Measurements from ENCODE around the gene SPESP1.
"Not testable (repeated sequence)": the region's sequence is repeated elsewhere in the genome, so short reads cannot be mapped to it uniquely, and the experiment has no call there.

SPESP1 gene

DNA sequence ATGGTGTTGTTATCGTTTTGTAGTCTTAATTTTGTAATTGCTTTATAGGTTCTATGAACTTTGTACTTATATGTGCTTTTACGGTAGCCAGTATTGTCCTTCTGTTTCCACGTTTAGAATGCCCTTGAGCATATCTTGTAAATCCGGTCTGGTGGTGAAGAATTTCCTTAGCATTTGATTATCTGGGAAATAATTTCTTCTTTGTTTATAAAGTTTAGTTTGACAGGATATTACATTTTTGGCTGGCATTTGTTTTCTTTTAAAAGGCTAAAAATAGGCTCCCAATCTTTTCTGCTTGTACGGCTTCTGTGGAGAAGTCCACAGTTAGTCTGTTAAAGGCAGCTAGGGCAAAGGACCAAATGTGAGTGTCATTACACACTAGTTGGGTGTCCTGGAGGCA, 36.7 kb downstream of the SPESP1 start:
- no peak for DNase-seq

DNA sequence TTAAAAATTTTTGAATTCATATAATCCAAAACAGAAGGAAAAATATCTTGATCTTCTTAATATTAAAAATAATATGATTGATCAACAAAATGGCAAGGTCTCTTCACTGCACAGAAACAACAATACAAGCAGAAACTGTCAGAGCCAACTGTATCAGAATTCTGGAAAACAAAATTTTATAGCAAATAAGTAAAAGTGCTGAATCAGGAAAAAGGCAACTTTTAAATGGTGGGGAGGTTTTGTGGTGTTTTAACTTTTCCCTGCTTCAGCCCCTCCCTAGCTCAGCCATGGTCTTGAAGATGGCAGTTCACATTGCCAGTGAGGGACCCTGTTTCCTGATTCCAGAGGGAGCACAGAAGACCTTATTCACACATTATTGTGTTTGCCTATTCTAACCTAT, 37.6 kb downstream of the SPESP1 start:
- no peak for DNase-seq

DNA sequence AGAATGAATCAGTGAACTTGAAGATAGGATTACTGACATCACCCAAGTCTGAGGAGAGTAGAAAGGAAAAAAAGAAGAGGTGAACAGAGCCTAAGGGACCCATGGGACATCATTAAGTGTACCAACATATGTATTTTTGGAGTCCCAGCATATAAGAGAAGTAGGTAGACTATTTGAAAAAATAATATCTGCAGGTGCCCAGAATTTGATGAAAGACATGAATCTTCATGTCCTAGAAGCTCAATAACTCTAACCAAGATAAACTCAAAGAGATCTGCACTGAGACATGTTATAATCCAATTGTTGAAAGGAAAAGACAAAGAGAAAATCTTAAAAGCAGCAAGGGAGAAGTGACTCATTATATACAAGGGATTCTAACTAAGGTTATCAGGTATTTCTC, 39.0 kb downstream of the SPESP1 start:
- no peak for DNase-seq

DNA sequence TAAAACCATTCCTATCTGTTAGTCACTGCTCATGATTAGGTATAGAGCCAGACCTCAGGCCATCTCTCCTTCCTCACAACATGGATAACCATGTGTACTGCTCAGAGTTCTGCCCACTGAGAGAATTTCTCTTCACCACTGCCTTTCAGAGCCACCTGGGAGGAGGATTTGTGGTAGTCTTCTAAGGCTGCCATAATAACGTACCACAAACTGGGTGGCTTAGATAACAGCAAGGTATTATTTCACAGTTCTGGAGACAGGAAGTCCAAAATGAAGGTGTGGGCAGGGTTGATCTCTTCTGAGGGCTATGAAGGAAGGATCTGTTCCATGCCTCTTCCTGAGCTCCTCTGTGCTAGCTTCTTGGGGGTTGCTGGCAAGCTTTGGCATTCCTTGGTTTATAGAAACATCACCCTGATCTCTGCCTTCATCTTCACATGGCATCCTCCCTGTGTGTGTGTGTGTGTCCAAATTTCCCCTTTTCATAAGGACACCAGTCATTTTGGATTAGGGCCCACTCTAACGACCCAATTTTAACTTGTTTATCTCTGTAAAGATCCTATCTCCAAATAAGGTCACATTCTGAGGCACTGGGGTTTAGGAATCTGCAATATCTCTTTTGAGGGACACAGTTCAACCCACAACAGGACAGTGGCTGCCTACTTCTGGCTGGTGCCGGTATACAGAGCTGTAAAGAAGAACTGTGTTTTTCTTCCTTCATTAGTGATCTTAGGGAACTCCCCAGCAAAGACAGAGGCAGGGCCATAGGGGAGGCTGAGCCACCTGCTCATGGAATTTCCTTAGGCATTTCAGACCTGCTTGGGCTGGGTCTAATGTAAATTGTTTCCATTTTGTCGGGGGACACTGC, 42.1 kb downstream of the SPESP1 start:
- DNase-seq: no peak

DNA sequence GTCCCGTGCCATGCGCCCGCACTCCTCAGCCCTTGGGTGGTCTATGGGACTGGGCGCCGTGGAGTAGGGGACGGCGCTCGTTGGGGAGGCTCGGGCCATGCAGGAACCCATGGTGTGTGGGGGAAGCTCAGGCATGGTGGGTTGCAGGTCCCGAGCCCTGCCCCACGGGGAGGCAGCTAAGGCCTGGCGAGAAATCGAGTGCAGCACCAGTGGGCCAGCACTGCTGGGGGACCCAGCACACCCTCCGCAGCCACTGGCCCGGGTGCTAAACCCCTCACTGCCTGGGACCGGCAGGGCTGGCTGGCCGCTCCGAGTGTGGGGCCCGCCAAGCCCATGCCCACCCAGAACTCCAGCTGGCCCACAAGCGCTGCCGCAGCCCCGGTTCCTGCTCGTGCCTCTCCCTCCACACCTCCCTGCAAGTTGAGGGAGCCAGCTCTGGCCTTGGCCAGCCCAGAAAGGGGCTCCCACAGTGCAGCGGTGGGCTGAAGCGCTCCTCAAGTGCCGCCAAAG, 45.4 kb downstream of the SPESP1 start:
- not testable (repeated sequence) for DNase-seq

DNA sequence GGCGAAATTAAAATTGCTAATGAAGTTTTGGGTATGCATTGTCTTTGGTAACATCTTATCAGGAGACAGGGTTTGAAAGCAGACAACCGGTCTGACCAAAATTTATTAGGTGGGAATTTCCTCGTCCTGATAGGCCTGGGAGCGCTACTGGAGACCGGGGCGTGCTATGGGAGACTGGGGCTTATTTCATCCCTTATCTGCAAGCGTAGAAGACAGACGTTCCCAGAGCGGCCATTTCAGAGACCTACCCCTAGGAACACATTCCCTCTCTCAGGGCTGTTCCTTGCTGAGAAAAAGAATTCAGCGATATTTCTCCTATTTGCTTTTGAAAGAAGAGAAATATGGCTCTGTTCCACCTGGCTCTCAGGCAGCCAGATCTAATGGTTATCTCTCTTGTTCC, 47.1 kb downstream of the SPESP1 start:
- DNase-seq: not testable (repeated sequence)

DNA sequence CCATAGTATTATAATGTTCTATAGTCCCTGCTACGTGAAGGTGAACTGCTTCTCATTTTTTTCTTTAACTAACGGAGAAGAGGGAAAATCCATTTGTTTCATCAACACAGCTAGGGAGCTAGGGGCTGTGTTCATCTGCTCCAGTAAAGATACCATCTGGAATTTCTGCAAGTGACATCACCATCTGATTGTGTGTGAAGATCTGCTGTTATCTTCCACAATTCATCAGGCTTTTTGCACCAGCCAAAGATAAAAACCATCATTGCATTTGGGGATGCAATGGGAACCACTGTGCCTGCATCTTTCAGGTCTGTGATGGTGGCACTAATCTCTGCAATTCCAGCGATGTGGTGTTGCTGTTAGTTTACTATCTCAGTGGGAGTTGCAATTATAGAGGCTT, 48.7 kb downstream of the SPESP1 start:
- no peak for DNase-seq

DNA sequence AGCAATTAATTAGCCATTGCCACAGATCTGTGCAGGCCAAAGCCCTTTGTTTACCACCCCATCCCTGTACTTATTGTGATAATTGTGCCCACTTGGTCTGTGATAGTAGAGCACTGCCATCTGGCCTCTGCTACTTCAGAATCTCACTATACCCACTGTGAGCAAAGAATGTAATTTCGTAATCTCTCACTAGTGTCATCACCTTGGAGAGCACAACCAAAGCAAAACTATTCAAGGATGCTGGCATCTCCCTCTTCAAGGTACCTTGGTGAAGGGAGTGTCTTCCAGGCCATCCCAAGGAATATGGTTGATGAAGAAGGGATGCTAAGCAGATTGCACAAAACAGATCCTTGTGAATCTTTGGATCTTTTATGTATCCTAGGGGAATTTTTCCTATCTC, 49.5 kb downstream of the SPESP1 start:
- no peak for DNase-seq

DNA sequence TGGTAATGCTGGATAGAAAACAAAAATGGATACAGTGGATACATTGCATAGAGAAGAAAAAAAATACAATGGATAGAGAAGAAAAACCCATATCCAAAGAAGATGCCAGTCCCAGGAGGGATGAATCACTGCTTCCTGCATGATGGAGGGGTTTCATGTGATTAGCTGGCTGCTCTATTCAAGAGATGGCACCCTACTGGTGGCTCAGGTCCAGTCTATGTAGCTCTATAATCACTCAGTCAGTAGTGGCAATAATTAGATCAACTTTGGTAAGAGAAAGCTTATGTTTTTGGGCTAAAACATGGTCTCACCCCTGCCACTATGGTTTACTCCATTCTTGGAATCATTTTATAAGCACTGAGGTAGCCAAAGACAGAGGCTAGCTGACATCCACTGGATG, 50.5 kb downstream of the SPESP1 start:
- DNase-seq: no peak

DNA sequence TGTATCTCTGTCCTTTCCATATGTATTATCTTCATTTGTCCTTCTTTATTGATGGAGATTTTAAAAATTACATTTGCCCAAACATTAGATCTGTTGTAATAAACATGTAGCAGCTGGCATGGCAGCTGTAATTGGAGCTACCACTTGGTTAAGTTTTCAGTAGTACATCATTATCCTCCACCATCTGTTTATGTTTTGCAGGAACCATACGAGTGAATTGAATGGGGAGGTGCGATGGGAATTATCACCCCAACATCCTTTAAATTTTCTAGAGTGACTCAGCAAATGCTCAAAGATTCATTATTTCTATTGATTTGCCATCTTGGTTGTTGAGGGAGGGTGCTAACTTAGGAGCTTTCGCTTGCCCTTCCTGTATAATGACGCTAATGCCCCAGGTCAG, 51.6 kb downstream of the SPESP1 start:
- no peak for DNase-seq

DNA sequence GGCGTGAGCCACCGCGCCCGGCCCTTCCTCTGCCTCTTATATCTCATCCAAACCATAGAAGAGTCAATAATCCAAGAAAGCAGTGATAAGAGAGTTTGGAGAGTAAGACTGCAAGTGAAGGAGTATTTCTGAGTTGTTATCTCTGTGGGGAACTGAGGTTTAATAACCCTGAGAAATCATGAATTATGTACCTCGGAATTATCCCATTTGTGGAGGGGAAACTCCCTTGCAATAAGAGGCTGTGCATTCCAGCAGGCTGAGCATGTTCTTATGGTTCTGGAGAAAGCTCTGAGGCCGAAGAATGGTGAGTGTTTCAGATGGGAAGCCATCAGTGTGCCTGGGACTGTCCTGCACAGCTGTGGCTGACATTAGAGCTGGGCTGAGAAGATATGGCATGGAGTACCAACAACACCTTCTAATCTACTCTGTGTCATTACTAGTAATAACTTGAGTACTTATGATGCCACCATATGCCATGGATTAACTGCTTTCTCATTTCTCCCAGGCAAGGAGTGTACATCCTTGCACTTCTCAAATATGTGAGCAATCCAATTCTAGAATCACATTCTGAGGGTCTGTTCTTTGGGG, 52.7 kb downstream of the SPESP1 start:
- no peak for DNase-seq

DNA sequence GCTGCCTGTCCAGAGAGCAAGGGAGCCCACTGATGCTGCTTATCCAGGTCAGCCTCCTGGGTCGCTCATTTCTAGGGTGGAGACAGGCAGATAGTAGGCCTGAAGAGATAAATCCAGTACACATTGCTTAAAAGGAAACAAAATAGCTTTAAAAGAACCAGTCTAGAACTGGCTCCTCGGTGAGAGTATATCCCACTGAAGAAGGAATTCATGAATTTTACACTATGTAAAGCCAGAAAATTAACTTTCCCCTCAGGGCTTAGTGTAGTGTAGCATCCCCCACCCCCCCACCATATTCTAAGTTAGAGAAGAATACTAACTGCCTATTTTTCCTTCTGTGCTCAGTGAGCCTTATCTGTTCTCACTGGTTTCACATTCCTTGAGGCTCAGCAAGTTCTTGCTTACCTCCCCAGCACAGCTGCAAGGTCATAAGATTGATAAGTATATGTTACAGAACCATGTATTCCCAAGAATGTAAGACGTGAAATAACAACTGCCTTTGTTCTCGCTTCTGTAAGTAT, 53.7 kb downstream of the SPESP1 start:
- DNase-seq: no peak

DNA sequence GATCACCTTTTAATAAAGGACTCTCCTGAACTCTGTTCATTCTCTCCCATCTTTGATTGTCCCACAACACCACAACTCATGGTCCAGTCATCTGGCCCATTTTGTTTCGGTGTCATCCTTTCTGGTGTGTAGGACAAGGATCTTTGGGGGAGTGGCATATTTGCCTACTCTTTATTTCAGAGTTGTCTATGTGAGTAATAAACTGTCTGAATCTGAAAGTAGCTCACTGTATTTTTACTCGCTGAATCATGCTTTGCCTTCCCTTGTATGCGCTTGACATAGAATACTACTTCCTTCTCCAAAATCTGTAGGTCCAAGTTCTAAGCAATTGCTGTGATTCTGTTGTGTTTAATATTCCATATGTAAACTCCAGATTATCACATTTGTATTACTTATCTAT, 54.3 kb downstream of the SPESP1 start:
- DNase-seq: no peak

DNA sequence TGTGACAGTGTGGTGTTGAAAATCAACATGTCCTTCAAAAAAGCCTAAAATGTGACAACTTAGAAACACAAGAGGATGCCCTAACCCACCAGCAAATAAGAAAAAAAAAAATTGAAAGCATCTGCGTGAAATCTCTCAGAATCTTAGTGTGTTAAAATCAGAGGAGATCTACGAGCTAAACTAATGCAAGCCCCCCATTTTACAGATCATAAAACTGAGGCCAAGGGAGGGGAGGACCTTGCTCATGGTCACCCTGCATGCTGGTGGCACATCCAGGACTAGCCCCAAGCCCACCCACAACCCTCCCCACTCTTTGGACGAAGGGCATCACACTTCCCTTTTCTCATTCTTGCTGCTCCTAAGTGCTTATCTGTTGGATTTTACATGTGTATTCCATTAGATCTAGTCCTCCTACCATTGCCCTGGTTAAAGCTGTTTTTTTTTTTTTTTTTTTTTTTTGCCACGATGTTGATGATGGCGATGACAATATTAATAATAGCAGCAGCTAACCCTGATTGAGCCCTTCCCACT, 55.1 kb downstream of the SPESP1 start:
- DNase-seq: no peak

DNA sequence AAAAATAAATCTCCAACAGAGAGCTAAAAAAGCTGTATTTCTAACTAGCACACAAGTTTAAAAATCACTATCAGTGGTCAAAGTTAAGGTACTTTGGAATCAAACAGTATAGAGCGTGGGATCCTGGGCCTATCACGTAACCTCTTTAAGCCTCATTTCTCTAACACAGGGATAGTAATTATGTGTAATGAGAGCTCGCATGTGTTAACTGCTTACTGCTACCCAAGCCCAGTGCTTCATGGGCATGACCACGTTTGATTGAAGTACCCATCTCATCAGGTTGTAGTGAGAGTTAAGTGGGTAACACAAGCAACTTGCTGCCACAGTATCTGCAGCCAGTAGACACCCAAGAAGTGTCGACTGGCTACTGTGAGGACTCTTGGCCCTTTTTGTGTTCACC, 56.0 kb downstream of the SPESP1 start:
- no peak for DNase-seq

DNA sequence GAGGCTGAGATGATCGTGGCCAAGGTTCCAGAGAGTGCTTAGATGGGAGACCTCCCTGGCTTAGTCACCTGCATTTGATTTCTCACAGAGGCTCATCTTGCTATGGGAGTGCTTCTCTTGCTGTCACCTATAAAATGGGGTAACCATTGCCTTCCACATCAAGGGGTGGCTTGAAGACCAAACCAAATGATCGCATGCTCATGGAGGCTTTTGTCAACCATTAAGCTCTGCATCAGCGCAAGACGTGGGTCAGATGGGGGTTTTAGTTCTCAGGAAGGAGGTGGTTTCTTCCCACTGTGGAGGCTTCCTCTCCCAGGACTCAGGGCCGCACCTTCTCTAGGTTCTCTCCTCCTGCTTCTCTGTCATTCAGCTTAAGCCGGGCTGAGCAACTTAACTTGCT, 56.8 kb downstream of the SPESP1 start:
- DNase-seq: no peak

DNA sequence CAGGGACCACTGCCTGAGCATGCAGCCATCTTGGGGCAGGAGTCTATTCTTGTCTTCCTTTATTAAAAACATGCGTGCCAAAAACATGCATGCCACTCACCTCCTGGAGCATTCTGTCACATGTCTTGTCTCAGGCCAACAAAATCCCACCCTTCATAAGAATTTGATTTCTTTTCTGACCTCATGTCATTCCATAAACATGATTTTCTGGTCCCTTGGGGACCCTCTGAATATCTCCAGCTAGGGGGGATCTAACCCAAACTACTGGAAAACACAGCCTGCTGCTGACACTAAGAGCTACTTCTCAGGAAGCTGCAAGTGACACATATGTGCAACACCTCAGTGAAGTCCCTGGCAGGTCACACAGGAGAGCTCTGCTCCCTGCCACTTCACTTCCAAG, 57.4 kb downstream of the SPESP1 start:
- no peak for DNase-seq

DNA sequence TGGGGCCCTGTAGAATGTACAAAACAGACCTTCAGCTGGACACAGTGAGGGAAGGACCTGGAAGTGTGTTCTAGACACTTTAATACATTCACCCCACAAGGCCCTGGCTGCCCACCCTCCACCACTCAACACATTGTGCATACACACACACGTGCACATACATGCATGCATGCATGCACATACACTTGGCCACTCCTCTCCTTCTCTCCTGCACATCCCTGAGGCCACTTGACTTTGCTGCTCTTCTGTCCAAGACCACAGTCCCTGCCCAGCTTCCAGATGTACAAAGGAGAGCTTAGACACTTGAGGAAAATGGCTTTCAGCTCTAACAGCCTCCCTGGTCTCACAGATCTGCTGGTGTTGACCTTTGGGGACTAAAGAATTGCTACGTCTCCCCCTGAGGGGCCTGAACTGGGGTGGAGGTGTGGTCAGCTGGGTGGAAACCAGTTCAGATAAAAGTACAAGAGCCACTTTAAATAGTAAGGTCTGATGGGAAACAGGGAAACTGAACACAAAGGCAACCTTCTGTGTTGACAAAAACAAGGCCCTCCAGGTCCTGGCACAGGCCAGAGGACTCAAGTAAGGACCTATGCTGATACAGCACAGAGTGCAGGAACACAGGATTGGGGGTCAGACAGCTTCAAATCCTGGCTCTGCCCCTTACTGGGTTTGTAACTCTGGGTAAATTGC, 59.4 kb downstream of the SPESP1 start:
- DNase-seq: no peak

DNA sequence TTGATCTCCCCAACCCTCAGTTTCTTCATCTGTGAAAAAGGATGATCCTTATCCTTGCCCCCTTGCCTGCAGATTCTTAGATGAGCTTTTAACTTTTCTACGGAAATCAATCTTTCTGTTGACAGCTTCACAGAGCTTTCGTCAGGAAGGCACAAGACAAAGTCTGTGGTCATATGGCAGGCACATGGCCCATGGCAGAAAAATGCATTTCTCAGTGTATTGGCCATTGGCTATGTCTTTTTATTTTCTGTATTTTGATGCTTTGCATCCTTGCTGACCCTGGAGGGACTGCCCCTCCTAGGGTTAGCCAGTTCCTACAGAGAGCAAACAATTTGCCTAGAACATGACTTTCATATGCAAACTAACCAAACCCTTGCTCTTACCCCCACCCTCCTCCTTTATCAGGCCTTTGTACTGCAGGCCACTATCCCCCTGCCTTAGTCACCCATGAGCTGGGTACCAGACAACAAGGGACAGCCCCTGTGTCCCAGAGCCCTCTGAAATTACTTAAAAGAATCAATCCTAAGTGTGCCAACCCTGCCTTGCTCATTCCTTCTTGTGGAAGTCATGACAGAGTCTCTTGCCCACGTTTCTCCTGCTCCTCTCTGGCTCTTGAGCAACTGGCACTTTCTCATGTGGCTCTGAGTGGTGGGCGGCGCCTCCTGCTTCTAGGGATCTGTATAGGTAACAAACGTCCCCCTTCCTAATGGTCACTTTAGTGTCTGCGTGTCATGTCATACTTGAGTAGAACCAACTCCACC, 60.1 kb downstream of the SPESP1 start:
- no peak for DNase-seq

DNA sequence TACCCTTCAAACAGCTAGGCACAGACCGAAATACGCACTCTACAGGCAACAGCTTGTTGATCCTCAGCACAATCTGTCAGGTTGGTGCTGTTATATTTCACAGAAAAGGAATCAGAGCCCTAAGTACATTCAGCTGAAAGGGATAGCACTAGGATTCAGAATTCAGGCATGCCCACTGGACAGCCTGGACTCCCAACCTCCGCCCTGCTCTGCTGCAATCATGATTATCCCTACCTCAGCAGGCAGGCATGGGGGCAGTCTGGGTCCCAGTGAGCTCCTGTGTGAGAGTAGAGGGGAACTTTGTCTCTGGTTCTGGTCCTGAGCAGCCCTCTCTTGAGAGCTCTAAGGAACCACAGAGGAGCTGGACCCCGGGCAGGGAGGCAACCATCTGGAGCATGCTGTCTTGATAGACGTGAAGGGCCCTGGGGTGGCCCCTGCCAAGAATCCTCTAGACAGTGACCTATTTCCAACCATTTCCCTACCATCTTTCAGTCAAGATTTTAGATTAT, 60.7 kb downstream of the SPESP1 start:
- DNase-seq: no peak

DNA sequence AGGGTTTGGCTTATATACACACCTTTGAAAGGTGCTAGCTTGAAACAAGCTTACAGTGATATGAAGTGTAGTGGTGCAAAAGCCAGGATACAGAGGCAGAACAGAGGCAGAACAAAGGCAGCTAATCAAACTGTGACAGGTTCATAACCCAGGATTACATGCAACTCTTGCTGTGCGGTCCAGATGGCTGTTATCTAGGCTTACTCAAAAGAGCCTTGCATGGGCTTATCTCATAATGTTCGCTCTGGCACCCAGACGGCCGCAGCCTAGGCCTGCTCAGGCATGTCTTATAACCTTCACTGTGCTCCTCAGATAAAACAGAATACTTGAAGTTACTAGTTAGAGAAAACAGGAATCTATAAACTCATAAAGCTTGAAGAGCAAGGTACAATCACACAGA, 61.4 kb downstream of the SPESP1 start:
- DNase-seq: no peak

DNA sequence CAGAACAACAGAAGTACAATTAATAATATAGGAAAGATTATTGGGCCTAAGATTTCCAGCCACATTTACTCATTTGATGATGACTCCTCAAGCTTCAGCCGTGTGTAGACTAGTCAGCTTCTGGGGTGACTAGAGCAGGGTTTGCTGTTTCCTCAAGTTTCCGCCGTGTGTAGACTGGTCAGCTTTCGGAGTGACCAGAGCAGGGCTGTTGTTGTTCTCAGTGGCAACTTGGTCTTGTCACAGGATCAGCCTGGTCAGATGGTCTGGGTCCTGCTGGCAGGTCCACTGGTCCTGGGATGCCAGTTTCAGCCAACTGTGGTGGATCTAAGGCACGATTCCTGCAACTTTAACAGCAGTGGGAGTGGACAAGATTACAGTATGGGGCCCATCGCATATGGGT, 62.4 kb downstream of the SPESP1 start:
- no peak for DNase-seq
